Measurements from ENCODE around the gene TRIM39.

The TRIM39 gene

GRCh38 chr6:30325150-30325872 is 1.4 kb upstream of the TRIM39 start:
- peaks cover 7% of the 10 kb centered on the region for H3K36me3 ChIP-seq (replicated peaks)
- in situ Hi-C loops (cut with HindIII; ENCODE audit: low pct_ligation_motif_present, low sequenced_read_pairs) = no loop called here
- peak overlapping the region; percentile 95 for H3K4me3 ChIP-seq (ENCODE audit: low read depth, low read length)
- H3K27me3 ChIP-seq (replicated peaks) = no peaks in the 10 kb centered on the region
- peak overlapping the region; percentile 94 for H3K27ac ChIP-seq
- peak; percentile 66 for DNase-seq
- TF ChIP-seq CTCF (IDR thresholded peaks at IDR 0.05; ENCODE audit: low read depth, low read length, missing control alignments) = no peak

GRCh38 chr6:30325873-30326525 is 728 bp upstream of the TRIM39 start:
- peak; percentile 77 for DNase-seq
- TF ChIP-seq CTCF (IDR thresholded peaks at IDR 0.05; ENCODE audit: low read depth, low read length, missing control alignments) = no peak
- H3K27me3 ChIP-seq (replicated peaks) = no peaks in the 10 kb centered on the region
- H3K36me3 ChIP-seq (replicated peaks) = peaks cover 11% of the 10 kb centered on the region
- peak overlapping the region; percentile 94 for H3K27ac ChIP-seq
- in situ Hi-C loops (cut with HindIII; ENCODE audit: low pct_ligation_motif_present, low sequenced_read_pairs) = no loop called here
- H3K4me3 ChIP-seq (ENCODE audit: low read depth, low read length) = peak overlapping the region; percentile 95

- Histone ChIP-seq H3K27ac (peak overlapping the region; percentile 94), H3K36me3 (replicated peaks) (peaks cover 11% of the 10 kb centered on the region), H3K27me3 (replicated peaks) (no peaks in the 10 kb centered on the region), H3K4me3 (ENCODE audit: low read depth, low read length) (peak overlapping the region; percentile 95)
- no peak for DNase-seq
- TF ChIP-seq CTCF (IDR thresholded peaks at IDR 0.05; ENCODE audit: low read depth, low read length, missing control alignments) = no peak
- in situ Hi-C loops (cut with HindIII; ENCODE audit: low pct_ligation_motif_present, low sequenced_read_pairs) = no loop called here
Observed at GRCh38 chr6:30327232-30327746, 562 bp downstream of the TRIM39 start.

- Histone ChIP-seq H3K4me3 (ENCODE audit: low read depth, low read length) (no peak overlapping the region), H3K36me3 (replicated peaks) (peaks cover 11% of the 10 kb centered on the region), H3K27ac (no peak overlapping the region), H3K27me3 (replicated peaks) (no peaks in the 10 kb centered on the region)
- in situ Hi-C loops (cut with HindIII; ENCODE audit: low pct_ligation_motif_present, low sequenced_read_pairs) = no loop called here
- no peak for DNase-seq
- no peak for TF ChIP-seq CTCF (IDR thresholded peaks at IDR 0.05; ENCODE audit: low read depth, low read length, missing control alignments)
Observed at GRCh38 chr6:30328397-30328796, 1.7 kb downstream of the TRIM39 start.

- in situ Hi-C loops (cut with HindIII; ENCODE audit: low pct_ligation_motif_present, low sequenced_read_pairs) = no loop called here
- no peak for DNase-seq
- TF ChIP-seq CTCF (IDR thresholded peaks at IDR 0.05; ENCODE audit: low read depth, low read length, missing control alignments) = no peak
- Histone ChIP-seq H3K27me3 (replicated peaks) (no peaks in the 10 kb centered on the region), H3K36me3 (replicated peaks) (peaks cover 11% of the 10 kb centered on the region), H3K27ac (no peak overlapping the region), H3K4me3 (ENCODE audit: low read depth, low read length) (no peak overlapping the region)
Observed at GRCh38 chr6:30329331-30329730, 2.6 kb downstream of the TRIM39 start.

All from brain microvascular endothelial cell (primary cell).